ENCODE measurements around the gene MYO1B.

GRCh38 chr2:191402966-191403565, 157.9 kb downstream of the MYO1B start:
- TF ChIP-seq, protein P1, sequence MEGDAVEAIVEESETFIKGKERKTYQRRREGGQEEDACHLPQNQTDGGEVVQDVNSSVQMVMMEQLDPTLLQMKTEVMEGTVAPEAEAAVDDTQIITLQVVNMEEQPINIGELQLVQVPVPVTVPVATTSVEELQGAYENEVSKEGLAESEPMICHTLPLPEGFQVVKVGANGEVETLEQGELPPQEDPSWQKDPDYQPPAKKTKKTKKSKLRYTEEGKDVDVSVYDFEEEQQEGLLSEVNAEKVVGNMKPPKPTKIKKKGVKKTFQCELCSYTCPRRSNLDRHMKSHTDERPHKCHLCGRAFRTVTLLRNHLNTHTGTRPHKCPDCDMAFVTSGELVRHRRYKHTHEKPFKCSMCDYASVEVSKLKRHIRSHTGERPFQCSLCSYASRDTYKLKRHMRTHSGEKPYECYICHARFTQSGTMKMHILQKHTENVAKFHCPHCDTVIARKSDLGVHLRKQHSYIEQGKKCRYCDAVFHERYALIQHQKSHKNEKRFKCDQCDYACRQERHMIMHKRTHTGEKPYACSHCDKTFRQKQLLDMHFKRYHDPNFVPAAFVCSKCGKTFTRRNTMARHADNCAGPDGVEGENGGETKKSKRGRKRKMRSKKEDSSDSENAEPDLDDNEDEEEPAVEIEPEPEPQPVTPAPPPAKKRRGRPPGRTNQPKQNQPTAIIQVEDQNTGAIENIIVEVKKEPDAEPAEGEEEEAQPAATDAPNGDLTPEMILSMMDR (conservative IDR thresholded peaks at IDR 0.05 in 1 of 2, IDR thresholded peaks at IDR 0.05 in 1 of 2; ENCODE audit: low read depth in 1 of 2, low read length in 2 of 2), result no peak
- no peak for TF ChIP-seq EZH2 (IDR thresholded peaks at IDR 0.05; ENCODE audit: low read length, missing control alignments)

All from fibroblast of lung (primary cell).